GM12874 (cell line): ENCODE data around the gene SCN2B.

ENCODE experiments used
- CTCF ChIP-seq: IDR thresholded peaks from 2 replicates; pipeline ENCODE4 v1.5.1; 2011; ENCODE audit warnings: low read depth, mild to moderate bottlenecking, control low read depth, low read length, moderate library complexity; ENCODE audit not compliant: insufficient read depth

The SCN2B gene

DNA sequence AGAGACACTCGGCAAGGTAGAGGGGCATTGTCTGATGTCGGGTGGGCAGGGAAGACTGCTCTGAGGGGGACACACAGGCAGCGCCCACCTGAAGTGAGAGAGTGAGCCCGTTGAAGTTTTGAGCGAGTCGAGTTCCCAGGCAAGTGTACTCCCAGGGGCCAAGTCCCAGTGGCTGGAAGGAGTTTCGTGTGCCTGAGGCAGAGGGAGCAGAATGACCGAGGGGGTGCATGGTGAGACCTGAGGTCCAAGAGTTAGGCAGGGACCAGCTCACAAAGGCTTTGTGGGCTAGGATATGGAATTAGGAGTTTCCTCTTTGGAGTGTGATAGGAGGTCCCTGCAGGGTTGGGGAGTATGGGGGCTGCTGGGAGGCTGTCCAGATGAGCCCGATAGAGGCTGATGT, 6.2 kb downstream of the SCN2B start:
- no peak for TF ChIP-seq CTCF

- no peak for TF ChIP-seq CTCF
These were observed 6.9 kb downstream of the SCN2B start for GRCh38 chr11:118169300-118170140.

GRCh38 chr11:118168751-118169150, 7.7 kb downstream of the SCN2B start:
- TF ChIP-seq CTCF, result no peak

DNA sequence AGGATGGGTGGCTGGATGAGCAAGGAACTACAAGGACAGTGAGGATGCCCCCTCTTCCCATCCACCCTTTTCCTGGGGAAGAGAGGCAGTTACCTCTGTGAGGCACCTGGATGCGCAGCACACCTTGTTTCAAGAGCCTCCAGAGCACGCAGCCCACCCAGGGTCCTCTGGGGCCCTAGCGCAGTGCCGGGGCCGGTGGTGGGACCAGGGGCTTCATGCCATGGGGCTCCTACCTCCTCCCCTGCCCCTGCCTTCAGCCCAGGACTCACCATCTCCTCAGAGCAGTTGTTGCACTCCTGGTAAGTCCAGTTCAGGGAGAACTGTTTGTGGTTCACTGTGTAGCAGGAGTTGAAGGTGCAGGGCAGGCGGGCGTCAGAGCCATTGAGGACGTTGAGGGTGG, 8.1 kb downstream of the SCN2B start:
- no peak for TF ChIP-seq CTCF

DNA sequence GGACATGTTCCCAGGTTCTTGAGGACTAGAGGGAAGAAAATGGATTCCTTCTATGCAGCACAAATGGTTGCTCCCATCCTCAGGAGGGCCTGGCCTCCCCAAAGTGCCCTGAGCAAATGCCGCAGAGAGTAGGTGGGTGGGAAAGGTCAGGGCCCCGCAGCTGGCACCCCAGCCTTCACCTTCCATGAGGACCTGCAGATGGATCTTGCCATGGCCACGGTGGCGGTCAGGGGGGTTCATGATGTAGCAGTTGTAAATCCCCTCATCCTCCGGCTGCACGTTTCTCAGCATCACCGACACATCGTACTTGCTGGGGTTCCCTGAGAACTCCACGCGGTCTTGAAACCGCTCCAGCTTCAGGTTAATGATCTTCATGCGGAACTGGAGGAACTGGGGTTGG, 8.5 kb downstream of the SCN2B start:
- no peak for TF ChIP-seq CTCF

DNA sequence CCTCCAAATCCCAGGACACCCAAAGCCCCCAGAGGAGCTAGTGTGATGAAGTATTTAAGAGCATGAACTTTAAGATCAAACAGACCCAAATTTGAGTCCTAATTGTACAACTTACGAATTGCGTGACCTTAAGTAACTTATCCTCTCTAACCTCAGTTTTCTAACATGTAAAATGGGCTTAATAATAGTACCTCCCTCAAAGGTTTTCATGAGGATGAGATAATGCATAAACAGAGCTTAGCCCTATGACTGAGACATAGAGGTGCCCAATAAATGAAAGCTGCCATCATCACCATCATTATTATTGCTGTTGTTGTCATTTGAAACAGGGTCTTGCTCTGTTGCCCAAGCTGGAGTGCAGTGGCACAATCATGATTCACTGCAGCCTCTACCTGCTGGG, 9.2 kb downstream of the SCN2B start:
- no peak for TF ChIP-seq CTCF

DNA sequence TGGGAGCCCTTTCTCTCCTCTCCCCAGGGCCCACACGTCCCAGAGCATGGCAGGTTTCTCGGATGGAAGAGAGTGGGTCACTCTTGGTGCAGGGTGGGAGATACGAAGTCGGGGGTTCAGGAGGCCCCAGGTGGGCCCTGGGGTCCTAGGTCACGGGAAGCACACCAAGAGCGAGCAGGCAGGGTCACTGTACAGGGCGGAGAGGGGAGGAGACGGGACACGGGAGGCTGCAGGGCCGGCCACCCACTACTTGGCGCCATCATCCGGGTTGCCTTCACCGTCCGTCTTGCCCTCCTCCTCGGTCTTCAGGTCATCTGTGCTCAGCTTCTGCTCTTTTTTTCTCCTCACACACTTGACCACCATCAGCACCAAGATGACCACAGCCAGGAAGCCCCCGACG, 9.8 kb downstream of the SCN2B start:
- no peak for TF ChIP-seq CTCF

GRCh38 chr11:118164885-118165284, 11.6 kb downstream of the SCN2B start:
- TF ChIP-seq CTCF, result no peak
